HuH-7 (cell line): ENCODE measurements around the gene F10.

Experiments used
- DNase-seq: peaks from one replicate; pipeline ENCODE4 v3.0.0; 2011; ENCODE audit warnings: low spot score

F10 gene

GRCh38 chr13:113086991-113087922, 35.3 kb upstream of the F10 start:
- no peak for DNase-seq

GRCh38 chr13:113087923-113088690, 34.5 kb upstream of the F10 start:
- DNase-seq, result no peak

- DNase-seq, result no peak
Measured at GRCh38 chr13:113088691-113089020, 33.9 kb upstream of the F10 start.

- no peak for DNase-seq
Measured at GRCh38 chr13:113089693-113090414, 32.7 kb upstream of the F10 start.

- DNase-seq, result no peak
Measured at GRCh38 chr13:113090415-113090770, 32.2 kb upstream of the F10 start.

GRCh38 chr13:113090806-113091205, 31.8 kb upstream of the F10 start:
- no peak for DNase-seq

- DNase-seq, result no peak
Measured at GRCh38 chr13:113091211-113091771, 31.3 kb upstream of the F10 start.

- DNase-seq, result no peak
Measured at GRCh38 chr13:113091891-113092775, 30.5 kb upstream of the F10 start.

GRCh38 chr13:113092776-113093579, 29.6 kb upstream of the F10 start:
- no peak for DNase-seq

- DNase-seq, result no peak
Measured at GRCh38 chr13:113093580-113094409, 28.8 kb upstream of the F10 start.

GRCh38 chr13:113094410-113094800, 28.2 kb upstream of the F10 start:
- no peak for DNase-seq

- DNase-seq, result no peak
Measured at GRCh38 chr13:113095146-113096051, 27.2 kb upstream of the F10 start.

- no peak for DNase-seq
Measured at GRCh38 chr13:113096052-113096744, 26.4 kb upstream of the F10 start.

- DNase-seq, result no peak
Measured at GRCh38 chr13:113096745-113097305, 25.8 kb upstream of the F10 start.

- DNase-seq, result no peak
Measured at GRCh38 chr13:113097651-113098050, 24.9 kb upstream of the F10 start.

GRCh38 chr13:113098162-113098732, 24.4 kb upstream of the F10 start:
- no peak for DNase-seq

- no peak for DNase-seq
Measured at GRCh38 chr13:113099142-113099541, 23.5 kb upstream of the F10 start.
